ENCODE results near the gene RAB20. TPM values are rescaled to one million over a fixed set of nuclear protein-coding genes. Genes with fewer than 3 reads are reported as not detected.

The RAB20 gene
- total RNA-seq, 1 donor from 2014 or later: 2.6 TPM

GRCh38 chr13:110495376-110495775, 66.1 kb downstream of the RAB20 start:
- DNase-seq (ENCODE audit: low read depth) (no peak), FAIRE-seq (no peak)
- no peak overlapping the region for H3K4me3 ChIP-seq (ENCODE audit: insufficient read depth, low read depth, low read length)
- TF ChIP-seq, protein P1, sequence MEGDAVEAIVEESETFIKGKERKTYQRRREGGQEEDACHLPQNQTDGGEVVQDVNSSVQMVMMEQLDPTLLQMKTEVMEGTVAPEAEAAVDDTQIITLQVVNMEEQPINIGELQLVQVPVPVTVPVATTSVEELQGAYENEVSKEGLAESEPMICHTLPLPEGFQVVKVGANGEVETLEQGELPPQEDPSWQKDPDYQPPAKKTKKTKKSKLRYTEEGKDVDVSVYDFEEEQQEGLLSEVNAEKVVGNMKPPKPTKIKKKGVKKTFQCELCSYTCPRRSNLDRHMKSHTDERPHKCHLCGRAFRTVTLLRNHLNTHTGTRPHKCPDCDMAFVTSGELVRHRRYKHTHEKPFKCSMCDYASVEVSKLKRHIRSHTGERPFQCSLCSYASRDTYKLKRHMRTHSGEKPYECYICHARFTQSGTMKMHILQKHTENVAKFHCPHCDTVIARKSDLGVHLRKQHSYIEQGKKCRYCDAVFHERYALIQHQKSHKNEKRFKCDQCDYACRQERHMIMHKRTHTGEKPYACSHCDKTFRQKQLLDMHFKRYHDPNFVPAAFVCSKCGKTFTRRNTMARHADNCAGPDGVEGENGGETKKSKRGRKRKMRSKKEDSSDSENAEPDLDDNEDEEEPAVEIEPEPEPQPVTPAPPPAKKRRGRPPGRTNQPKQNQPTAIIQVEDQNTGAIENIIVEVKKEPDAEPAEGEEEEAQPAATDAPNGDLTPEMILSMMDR (IDR thresholded peaks at IDR 0.05; ENCODE audit: insufficient read depth, low read depth, low read length): no peak
- no peak for TF ChIP-seq EZH2 (IDR thresholded peaks at IDR 0.05; ENCODE audit: insufficient read depth, low read length)
- Mint-ChIP-seq H3K4me3 (ENCODE audit: unreplicated experiment) (no peak overlapping the region), H3K27ac (ENCODE audit: unreplicated experiment) (no peak overlapping the region), H3K27me3 (ENCODE audit: low read depth, unreplicated experiment) (no peaks in the 10 kb centered on the region), H3K36me3 (ENCODE audit: low read depth, unreplicated experiment) (peaks cover 47% of the 10 kb centered on the region), H3K9me3 (ENCODE audit: unreplicated experiment) (peaks cover 3% of the 10 kb centered on the region), H3K4me1 (ENCODE audit: low read depth, unreplicated experiment) (peaks cover 13% of the 10 kb centered on the region)
- H3K36me3 ChIP-seq (ENCODE audit: insufficient read depth, low read length): peaks cover 74% of the 10 kb centered on the region
- no peak overlapping the region for H3K9ac ChIP-seq (ENCODE audit: low read length)
- H3K79me2 ChIP-seq (ENCODE audit: insufficient read depth, low read length): no peaks in the 10 kb centered on the region
- H3K27ac ChIP-seq (ENCODE audit: low read depth, low read length): no peak overlapping the region
- H2AFZ ChIP-seq (ENCODE audit: low read depth, low read length): no peak overlapping the region
- H3K4me2 ChIP-seq (ENCODE audit: low read length): no peak overlapping the region
- H4K20me1 ChIP-seq (ENCODE audit: insufficient read depth, low read length): peaks cover 61% of the 10 kb centered on the region
- H3K4me1 ChIP-seq (ENCODE audit: insufficient read depth, low read length): peaks cover 23% of the 10 kb centered on the region
- no peaks in the 10 kb centered on the region for H3K27me3 ChIP-seq (ENCODE audit: insufficient read depth, low read length)
- H3K9me3 ChIP-seq (ENCODE audit: insufficient read depth, low read depth, low read length): no peaks in the 10 kb centered on the region

GRCh38 chr13:110493613-110494012, 67.9 kb downstream of the RAB20 start:
- no peak overlapping the region for H2AFZ ChIP-seq (ENCODE audit: low read depth, low read length)
- H3K4me3 ChIP-seq (ENCODE audit: insufficient read depth, low read depth, low read length): no peak overlapping the region
- peaks cover 2% of the 10 kb centered on the region for H3K4me1 Mint-ChIP-seq (ENCODE audit: low read depth, unreplicated experiment)
- no peak overlapping the region for H3K27ac ChIP-seq (ENCODE audit: low read depth, low read length)
- DNase-seq (ENCODE audit: low read depth): no peak
- H3K36me3 ChIP-seq (ENCODE audit: insufficient read depth, low read length): peaks cover 84% of the 10 kb centered on the region
- H3K4me1 ChIP-seq (ENCODE audit: insufficient read depth, low read length): peaks cover 5% of the 10 kb centered on the region
- no peaks in the 10 kb centered on the region for H3K79me2 ChIP-seq (ENCODE audit: insufficient read depth, low read length)
- FAIRE-seq: no peak
- H4K20me1 ChIP-seq (ENCODE audit: insufficient read depth, low read length): peaks cover 53% of the 10 kb centered on the region
- no peak overlapping the region for H3K27ac Mint-ChIP-seq (ENCODE audit: unreplicated experiment)
- H3K4me3 Mint-ChIP-seq (ENCODE audit: unreplicated experiment): no peak overlapping the region
- H3K9me3 ChIP-seq (ENCODE audit: insufficient read depth, low read depth, low read length): no peaks in the 10 kb centered on the region
- no peak overlapping the region for H3K9ac ChIP-seq (ENCODE audit: low read length)
- no peaks in the 10 kb centered on the region for H3K9me3 Mint-ChIP-seq (ENCODE audit: unreplicated experiment)
- peaks cover 40% of the 10 kb centered on the region for H3K36me3 Mint-ChIP-seq (ENCODE audit: low read depth, unreplicated experiment)
- TF ChIP-seq EZH2 (IDR thresholded peaks at IDR 0.05; ENCODE audit: insufficient read depth, low read length): no peak
- TF ChIP-seq, protein P1 (IDR thresholded peaks at IDR 0.05; ENCODE audit: insufficient read depth, low read depth, low read length): no peak
- H3K4me2 ChIP-seq (ENCODE audit: low read length): no peak overlapping the region
- no peaks in the 10 kb centered on the region for H3K27me3 ChIP-seq (ENCODE audit: insufficient read depth, low read length)
- no peaks in the 10 kb centered on the region for H3K27me3 Mint-ChIP-seq (ENCODE audit: low read depth, unreplicated experiment)

- no peak for DNase-seq (ENCODE audit: low read depth)
- FAIRE-seq: no peak
- no peak for TF ChIP-seq EZH2 (IDR thresholded peaks at IDR 0.05; ENCODE audit: insufficient read depth, low read length)
- TF ChIP-seq, protein P1 (IDR thresholded peaks at IDR 0.05; ENCODE audit: insufficient read depth, low read depth, low read length): no peak
- no peak overlapping the region for H3K27ac ChIP-seq (ENCODE audit: low read depth, low read length)
- Mint-ChIP-seq H3K27me3 (ENCODE audit: low read depth, unreplicated experiment) (no peaks in the 10 kb centered on the region), H3K27ac (ENCODE audit: unreplicated experiment) (no peak overlapping the region), H3K36me3 (ENCODE audit: low read depth, unreplicated experiment) (peaks cover 37% of the 10 kb centered on the region), H3K9me3 (ENCODE audit: unreplicated experiment) (no peaks in the 10 kb centered on the region), H3K4me1 (ENCODE audit: low read depth, unreplicated experiment) (peaks cover 3% of the 10 kb centered on the region), H3K4me3 (ENCODE audit: unreplicated experiment) (no peak overlapping the region)
- peaks cover 3% of the 10 kb centered on the region for H3K79me2 ChIP-seq (ENCODE audit: insufficient read depth, low read length)
- H3K9ac ChIP-seq (ENCODE audit: low read length): no peak overlapping the region
- no peak overlapping the region for H2AFZ ChIP-seq (ENCODE audit: low read depth, low read length)
- no peak overlapping the region for H3K4me2 ChIP-seq (ENCODE audit: low read length)
- peaks cover 52% of the 10 kb centered on the region for H4K20me1 ChIP-seq (ENCODE audit: insufficient read depth, low read length)
- no peaks in the 10 kb centered on the region for H3K9me3 ChIP-seq (ENCODE audit: insufficient read depth, low read depth, low read length)
- H3K27me3 ChIP-seq (ENCODE audit: insufficient read depth, low read length): no peaks in the 10 kb centered on the region
- no peak overlapping the region for H3K4me3 ChIP-seq (ENCODE audit: insufficient read depth, low read depth, low read length)
- H3K36me3 ChIP-seq (ENCODE audit: insufficient read depth, low read length): peaks cover 81% of the 10 kb centered on the region
- H3K4me1 ChIP-seq (ENCODE audit: insufficient read depth, low read length): no peaks in the 10 kb centered on the region
Measured at GRCh38 chr13:110492679-110493593, 68.6 kb downstream of the RAB20 start.

All from astrocyte (in vitro differentiated cells and primary cell).